Ovary (tissue), 3 donors: ENCODE data around the gene IGSF21.

Experiments
- CTCF ChIP-seq, 3 donors: fragments of 450-650 bp in 2 of 3; fragments of 200-600 bp in 1 of 3; IDR thresholded peaks; one replicate each; pipeline versions ENCODE4 v1.5.1 to v1.8.0; 2016 to 2022; ENCODE audit warnings: antibody characterized with exemption in 3 of 3, mild to moderate bottlenecking in 1 of 3
- POLR2A ChIP-seq: fragments of 450-650 bp; IDR thresholded peaks from one replicate; pipeline ENCODE4 v1.6.1; 2017; ENCODE audit warnings: antibody characterized with exemption, mild to moderate bottlenecking, moderate library complexity
- donor health status: DM: no; HTN: no; CAD: no.

GRCh38 chr1:18142471-18142870 lies 34.9 kb downstream of the IGSF21 start:
- TF ChIP-seq CTCF (IDR thresholded peaks at IDR 0.05) (no peak), POLR2A (no peak)
